ENCODE data around the gene SLC35F3. TPM values are rescaled to one million over a fixed set of nuclear protein-coding genes. Genes with fewer than 3 reads are reported as not detected.

The SLC35F3 gene
- total RNA-seq, 1 experiment from 2014 or later: not detected

- H3K27ac Mint-ChIP-seq (ENCODE audit: unreplicated experiment): no peak overlapping the region
- no peak for DNase-seq
- H3K4me3 Mint-ChIP-seq (ENCODE audit: unreplicated experiment): no peak overlapping the region
- Histone ChIP-seq H3K4me3 (ENCODE audit: low read depth, low read length) (no peak overlapping the region), H3K27me3 (replicated peaks; ENCODE audit: control insufficient read depth, insufficient read depth, low read length) (no peaks in the 10 kb centered on the region; the same call in 1 of the 2 replicates), H3K4me1 (no peaks in the 10 kb centered on the region), H3K9me3 (no peaks in the 10 kb centered on the region), H3K36me3 (ENCODE audit: control insufficient read depth, insufficient read depth, low read length) (no peaks in the 10 kb centered on the region)
- intact Hi-C loops (cut with micrococcal nuclease; ENCODE audit: unreplicated experiment): no loop called here
- TF ChIP-seq CTCF (IDR thresholded peaks at IDR 0.05; ENCODE audit: insufficient read depth in 1 of 2, low read depth in 1 of 2, low read length in 1 of 2, severe bottlenecking in 1 of 2, unreplicated experiment in 1 of 2): no peak
- no peaks in the 10 kb centered on the region for H3K36me3 Mint-ChIP-seq (ENCODE audit: insufficient read depth, unreplicated experiment)
- H3K9me3 Mint-ChIP-seq (ENCODE audit: unreplicated experiment): no peaks in the 10 kb centered on the region
- no TSS peak for BruUV-seq (replicated peaks)
- H3K27me3 Mint-ChIP-seq (ENCODE audit: insufficient read depth, unreplicated experiment): peaks cover 9% of the 10 kb centered on the region
- POLR2A ChIA-PET: no interaction called here
- CTCF ChIA-PET: no interaction called here
- no peaks in the 10 kb centered on the region for H3K4me1 Mint-ChIP-seq (ENCODE audit: low read depth, unreplicated experiment)
These were observed 103.2 kb downstream of the SLC35F3 start for GRCh38 chr1:234007684-234008083.

- Mint-ChIP-seq H3K4me1 (ENCODE audit: low read depth, unreplicated experiment) (no peaks in the 10 kb centered on the region), H3K36me3 (ENCODE audit: insufficient read depth, unreplicated experiment) (no peaks in the 10 kb centered on the region), H3K4me3 (ENCODE audit: unreplicated experiment) (no peak overlapping the region), H3K9me3 (ENCODE audit: unreplicated experiment) (no peaks in the 10 kb centered on the region), H3K27me3 (ENCODE audit: insufficient read depth, unreplicated experiment) (peaks cover 18% of the 10 kb centered on the region), H3K27ac (ENCODE audit: unreplicated experiment) (no peak overlapping the region)
- Histone ChIP-seq H3K4me1 (no peaks in the 10 kb centered on the region), H3K9me3 (no peaks in the 10 kb centered on the region), H3K4me3 (ENCODE audit: low read depth, low read length) (no peak overlapping the region), H3K27me3 (replicated peaks; ENCODE audit: control insufficient read depth, insufficient read depth, low read length) (no peaks in the 10 kb centered on the region; the same call in 1 of the 2 replicates), H3K36me3 (ENCODE audit: control insufficient read depth, insufficient read depth, low read length) (no peaks in the 10 kb centered on the region)
- BruUV-seq (replicated peaks): no TSS peak
- no peak for DNase-seq
- intact Hi-C loops (cut with micrococcal nuclease; ENCODE audit: unreplicated experiment): no loop called here
- POLR2A ChIA-PET: no interaction called here
- CTCF ChIA-PET: no interaction called here
- TF ChIP-seq CTCF (IDR thresholded peaks at IDR 0.05; ENCODE audit: insufficient read depth in 1 of 2, low read depth in 1 of 2, low read length in 1 of 2, severe bottlenecking in 1 of 2, unreplicated experiment in 1 of 2): no peak
These were observed 104.1 kb downstream of the SLC35F3 start for GRCh38 chr1:234008591-234008990.

GRCh38 chr1:234009668-234010067 is 105.2 kb downstream of the SLC35F3 start:
- POLR2A ChIA-PET: no interaction called here
- DNase-seq: no peak
- CTCF ChIA-PET: no interaction called here
- Histone ChIP-seq H3K4me1 (no peaks in the 10 kb centered on the region), H3K27me3 (replicated peaks; ENCODE audit: control insufficient read depth, insufficient read depth, low read length) (no peaks in the 10 kb centered on the region; the same call in 1 of the 2 replicates), H3K4me3 (ENCODE audit: low read depth, low read length) (no peak overlapping the region), H3K36me3 (ENCODE audit: control insufficient read depth, insufficient read depth, low read length) (no peaks in the 10 kb centered on the region), H3K9me3 (no peaks in the 10 kb centered on the region)
- Mint-ChIP-seq H3K36me3 (ENCODE audit: insufficient read depth, unreplicated experiment) (no peaks in the 10 kb centered on the region), H3K27me3 (ENCODE audit: insufficient read depth, unreplicated experiment) (peaks cover 18% of the 10 kb centered on the region), H3K4me1 (ENCODE audit: low read depth, unreplicated experiment) (no peaks in the 10 kb centered on the region), H3K9me3 (ENCODE audit: unreplicated experiment) (no peaks in the 10 kb centered on the region), H3K4me3 (ENCODE audit: unreplicated experiment) (no peak overlapping the region), H3K27ac (ENCODE audit: unreplicated experiment) (no peak overlapping the region)
- no peak for TF ChIP-seq CTCF (IDR thresholded peaks at IDR 0.05; ENCODE audit: insufficient read depth in 1 of 2, low read depth in 1 of 2, low read length in 1 of 2, severe bottlenecking in 1 of 2, unreplicated experiment in 1 of 2)
- intact Hi-C loops (cut with micrococcal nuclease; ENCODE audit: unreplicated experiment): no loop called here
- no TSS peak for BruUV-seq (replicated peaks)
